DMS 273 (cell line): ENCODE measurements around the gene PLA2G2C.

Source experiments
- DNase-seq: peaks from one replicate; lab custom pipeline; 2025; ENCODE audit not compliant: unreplicated experiment; lab: John Stamatoyannopoulos, UW

Gene PLA2G2C

GRCh38 chr1:20209471-20209870 lies 23.2 kb upstream of the PLA2G2C start:
- DNase-seq: no peak

DNA sequence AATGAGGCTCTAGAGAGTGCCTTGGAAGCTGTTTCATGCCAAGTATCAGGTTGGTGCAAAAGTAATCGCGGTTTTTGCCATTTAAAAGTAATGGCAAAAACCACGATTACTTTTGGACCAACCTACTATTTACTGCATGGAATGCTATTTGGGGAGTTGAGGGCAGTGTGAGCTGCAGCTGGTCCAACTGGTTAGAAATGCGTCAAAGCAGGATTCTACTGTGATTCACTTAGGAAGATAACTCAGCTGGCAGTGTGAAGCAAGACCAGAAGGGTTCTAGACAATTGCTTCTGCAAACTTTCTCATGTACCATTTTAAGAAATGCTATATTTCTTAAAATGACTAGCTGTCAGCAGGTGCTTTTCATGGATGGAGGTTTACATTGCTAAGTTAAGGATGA lies 21.2 kb upstream of the PLA2G2C start:
- no peak for DNase-seq

DNA sequence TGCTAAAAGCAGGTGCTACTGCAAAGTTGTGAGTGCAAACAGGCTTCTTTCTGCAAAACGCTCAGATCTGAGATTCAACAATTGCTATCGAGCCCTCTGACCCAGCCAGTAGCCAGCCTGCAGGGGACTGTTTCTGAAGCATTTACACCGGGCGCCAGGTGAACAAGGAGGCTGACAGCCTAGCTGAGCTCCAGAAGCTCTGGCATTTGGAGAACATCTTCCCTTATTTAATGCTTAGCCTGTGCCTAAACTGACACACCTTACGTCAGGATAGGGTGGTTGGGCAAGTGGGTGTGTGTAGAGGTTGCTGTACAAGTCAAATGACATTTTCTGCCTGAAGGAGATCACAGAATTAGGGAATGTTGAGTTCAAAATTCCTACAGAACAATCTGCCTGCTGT lies 15.8 kb upstream of the PLA2G2C start:
- no peak for DNase-seq

DNA sequence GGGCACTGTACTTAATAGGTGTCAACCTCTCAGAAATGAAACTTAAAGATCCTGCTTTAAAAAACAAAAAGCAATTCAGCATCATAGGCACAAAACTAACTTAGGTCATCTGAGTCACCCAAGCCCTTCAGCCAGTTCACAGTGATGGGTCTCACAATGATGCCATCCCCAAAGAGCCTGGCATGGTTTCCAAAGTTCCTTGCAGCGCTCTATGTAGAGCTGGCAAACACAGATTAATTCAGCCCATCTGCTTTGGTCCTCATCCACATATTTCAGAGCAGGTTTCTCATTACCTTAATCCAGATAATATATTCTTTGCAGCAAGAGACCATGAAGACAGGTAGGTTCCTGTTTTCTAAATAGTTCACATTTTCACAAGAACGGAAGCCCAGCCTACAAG lies 14.6 kb upstream of the PLA2G2C start:
- DNase-seq: no peak

DNA sequence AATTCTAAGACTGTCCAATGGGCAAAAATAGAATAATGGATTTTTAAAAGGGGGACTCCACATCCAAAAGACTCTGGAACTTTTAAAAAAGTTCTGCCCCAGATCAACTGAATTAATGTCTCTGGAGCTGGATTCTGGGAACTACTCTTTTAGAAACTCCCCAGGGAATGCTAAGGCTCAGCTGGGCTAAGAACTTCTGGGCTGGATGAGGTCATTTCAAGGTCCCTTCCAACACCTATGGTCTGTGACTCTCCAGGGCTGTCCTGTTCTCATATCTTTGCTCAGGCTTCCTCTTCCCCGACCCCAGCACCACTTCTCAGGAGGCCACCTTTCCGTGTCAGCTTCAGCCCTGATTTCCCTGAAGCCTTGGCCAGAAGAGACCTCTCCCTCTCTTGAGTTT lies 13.5 kb upstream of the PLA2G2C start:
- no peak for DNase-seq

DNA sequence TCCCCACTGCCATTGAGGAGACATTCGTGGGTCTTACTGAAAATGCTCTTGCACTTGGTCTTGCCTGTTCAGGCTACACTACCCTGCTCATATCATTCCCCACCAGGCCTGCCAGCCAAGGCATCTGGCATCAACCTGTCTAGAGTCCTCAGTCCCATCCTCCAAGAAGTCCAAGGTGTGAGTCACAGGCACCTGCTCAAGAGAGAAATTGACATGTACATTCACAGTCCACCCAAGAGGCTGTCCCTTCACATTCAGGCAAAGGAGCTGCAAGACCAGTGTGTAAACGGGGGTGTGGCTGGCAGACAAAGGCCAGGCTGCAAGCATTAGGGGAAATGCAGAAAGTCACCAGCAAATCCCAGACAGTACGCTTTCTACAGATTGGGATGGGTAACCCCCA lies 13.1 kb upstream of the PLA2G2C start:
- DNase-seq: no peak

DNA sequence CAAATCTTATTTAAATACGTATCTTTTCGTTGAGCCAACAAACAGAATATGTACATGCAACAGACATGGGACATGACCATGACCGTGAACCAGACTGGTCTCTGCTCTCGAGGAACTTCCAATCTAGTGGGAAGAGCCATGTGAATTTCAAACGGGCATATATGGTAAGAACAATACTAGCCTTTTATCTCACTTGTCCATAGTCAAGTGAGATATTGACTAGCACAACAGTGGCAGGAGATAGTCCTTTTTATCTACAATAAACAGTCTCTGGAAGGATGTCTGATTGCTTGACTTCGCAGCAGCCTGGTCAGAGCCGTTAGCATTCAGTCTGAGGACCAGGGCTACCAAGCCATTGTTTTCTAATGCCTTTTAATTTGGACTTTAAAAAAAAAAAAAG lies 12.6 kb upstream of the PLA2G2C start:
- no peak for DNase-seq

- no peak for DNase-seq
Observed at GRCh38 chr1:20198296-20198695, 12.0 kb upstream of the PLA2G2C start.

GRCh38 chr1:20197329-20197791 lies 11.0 kb upstream of the PLA2G2C start:
- DNase-seq: no peak

GRCh38 chr1:20195462-20195780 lies 9.1 kb upstream of the PLA2G2C start:
- DNase-seq: no peak

- DNase-seq: peak; percentile 84
Observed at GRCh38 chr1:20194757-20195461, 8.6 kb upstream of the PLA2G2C start.

DNA sequence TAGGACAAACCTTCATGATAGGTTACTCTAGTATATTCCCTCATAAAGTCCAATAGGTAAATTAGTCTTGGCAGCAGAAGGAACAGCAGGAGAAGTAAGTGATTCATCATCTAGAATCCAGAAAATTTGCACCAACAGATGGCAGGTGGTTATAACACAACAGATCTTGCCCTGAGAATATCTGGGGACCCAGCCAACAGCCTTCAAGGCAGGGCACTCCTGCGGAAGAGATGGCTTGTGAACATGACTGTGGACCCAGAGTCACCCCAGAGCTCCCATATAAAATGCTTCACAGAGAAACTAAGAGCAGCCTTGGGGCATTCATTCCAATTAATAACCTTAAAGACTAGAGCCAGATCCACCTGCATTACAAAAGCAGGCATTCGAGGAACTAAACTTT lies 7.9 kb upstream of the PLA2G2C start:
- DNase-seq: peak; percentile 98

DNA sequence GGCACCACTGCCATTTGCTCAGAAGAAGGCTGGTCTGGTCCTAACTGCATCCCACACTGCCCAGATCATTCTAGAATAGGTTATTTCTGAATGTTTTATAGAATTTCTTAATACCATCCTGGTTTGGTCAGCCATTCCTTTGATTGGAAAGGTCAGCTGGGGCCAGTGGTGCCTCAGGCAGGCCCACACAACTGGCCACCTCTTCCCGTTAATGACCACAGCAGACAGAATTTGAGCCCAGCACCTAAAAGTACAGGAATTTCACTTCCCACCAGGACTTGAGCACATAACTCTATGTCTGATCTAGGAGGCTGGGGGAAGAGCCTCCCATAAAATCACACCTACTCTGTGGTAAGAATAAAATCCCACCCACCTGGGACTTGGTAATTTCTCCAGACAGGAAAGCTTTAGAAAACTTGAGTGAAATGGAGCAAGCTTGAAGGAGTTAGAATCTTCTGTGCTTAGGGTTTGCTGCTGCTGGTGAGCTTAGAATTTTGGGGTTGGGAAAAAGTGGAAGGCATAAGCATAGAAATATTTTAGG lies 6.6 kb upstream of the PLA2G2C start:
- no peak for DNase-seq

- DNase-seq: peak; percentile 40
Observed at GRCh38 chr1:20192364-20192763, 6.0 kb upstream of the PLA2G2C start.

DNA sequence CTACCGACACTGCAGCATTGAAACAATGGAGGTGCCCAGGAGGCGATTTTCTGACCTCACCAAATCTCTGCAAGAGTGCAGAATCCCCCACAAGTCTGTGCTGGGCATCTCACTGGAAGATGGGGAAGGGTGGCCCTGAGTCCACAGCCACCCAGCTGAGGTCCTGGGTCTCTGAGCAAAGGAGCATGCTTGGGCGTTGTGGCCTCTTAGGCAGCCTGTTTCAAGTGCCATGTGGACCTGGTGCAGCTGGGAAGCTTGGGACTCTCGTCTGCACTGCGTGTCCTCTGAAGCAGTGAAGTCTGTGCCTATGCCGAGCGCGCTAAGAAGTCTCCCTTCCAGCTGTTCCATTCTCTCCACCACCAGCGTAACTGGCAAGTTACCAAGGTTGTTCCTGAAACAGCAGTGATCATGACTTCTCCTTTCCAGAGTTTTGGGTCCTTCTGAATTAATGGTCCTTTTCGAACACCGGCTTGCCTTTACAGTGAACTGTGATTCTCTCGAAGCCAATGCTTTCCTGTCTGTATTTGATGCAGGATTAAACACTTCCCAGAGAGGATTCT lies 5.0 kb upstream of the PLA2G2C start:
- peak; percentile 72 for DNase-seq

DNA sequence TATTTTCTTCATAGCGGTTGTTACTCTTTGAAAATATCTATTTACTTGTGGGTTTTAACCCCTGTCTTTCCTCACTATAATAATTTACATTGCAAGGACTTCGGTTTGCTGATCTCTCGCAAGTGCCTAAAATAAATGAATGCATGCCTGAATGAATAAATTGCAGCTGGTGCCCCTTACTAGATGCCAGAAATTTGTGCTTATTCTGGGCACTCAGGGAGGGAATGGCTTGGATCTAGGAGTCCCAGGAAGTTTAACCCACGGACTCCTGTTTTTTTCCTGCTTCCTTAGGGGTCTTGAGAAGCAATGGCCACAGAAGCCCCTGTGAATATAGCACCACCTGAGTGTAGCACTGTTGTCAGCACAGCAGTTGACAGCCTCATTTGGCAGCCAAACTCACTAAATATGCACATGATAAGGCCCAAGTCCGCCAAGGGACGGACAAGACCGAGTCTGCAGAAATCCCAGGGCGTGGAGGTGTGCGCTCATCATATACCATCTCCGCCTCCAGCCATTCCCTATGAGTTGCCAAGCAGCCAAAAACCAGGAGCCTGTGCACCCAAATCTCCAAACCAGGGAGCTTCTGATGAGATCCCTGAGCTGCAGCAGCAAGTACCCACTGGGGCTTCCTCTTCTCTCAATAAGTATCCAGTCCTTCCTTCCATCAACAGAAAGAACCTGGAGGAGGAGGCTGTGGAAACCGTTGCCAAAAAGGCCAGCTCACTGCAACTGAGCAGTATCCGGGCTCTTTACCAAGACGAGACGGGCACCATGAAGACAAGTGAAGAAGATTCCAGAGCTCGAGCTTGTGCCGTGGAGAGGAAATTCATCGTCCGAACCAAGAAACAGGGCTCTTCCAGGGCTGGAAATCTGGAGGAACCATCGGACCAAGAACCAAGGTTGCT lies 4.2 kb upstream of the PLA2G2C start:
- DNase-seq: no peak

DNA sequence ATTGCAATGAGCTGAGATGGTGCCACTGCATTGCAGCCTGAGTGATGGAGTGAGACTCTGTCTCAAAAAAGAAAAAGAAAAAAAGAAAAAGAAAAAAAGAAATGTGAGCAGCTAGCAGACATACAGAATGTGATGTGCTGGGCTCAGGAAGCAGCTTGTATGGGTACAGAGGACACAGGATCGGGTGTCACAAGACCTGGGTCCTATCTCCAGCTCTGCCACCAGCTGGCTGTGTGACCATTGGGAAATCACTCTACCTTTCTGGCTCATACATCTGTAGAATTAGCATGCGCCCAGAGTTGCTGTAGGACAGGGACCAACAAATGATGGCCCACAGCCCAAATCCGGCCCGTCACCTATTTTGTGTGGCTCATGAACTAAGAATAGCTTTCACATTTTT lies 3.3 kb upstream of the PLA2G2C start:
- DNase-seq: no peak

DNA sequence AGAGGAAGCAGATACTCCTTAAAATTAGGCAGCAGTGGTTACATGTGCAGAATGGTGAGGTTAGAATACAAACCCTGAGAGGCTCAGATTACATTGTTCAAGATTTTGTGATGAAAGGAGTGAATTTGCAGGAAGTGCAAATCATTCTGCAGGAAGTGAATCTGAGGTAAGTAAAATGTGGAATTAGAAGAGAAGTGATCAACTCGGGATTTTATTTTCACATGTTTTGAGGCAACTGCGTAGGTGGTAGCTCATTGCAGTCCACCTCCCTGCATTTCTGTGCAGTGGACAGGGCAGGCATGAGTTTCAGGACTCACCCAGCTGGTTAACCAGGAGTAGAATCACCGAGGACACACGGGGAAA lies 2.1 kb upstream of the PLA2G2C start:
- DNase-seq: no peak

GRCh38 chr1:20187813-20188454 lies 1.6 kb upstream of the PLA2G2C start:
- DNase-seq: no peak

- peak; percentile 90 for DNase-seq
Observed at GRCh38 chr1:20187103-20187812, 940 bp upstream of the PLA2G2C start.
